Muscle of back (tissue), 13 donors: ENCODE results near the gene P2RX6. TPM values are rescaled to one million over a fixed set of nuclear protein-coding genes. Genes with fewer than 3 reads are reported as not detected.
"Not testable (repeated sequence)": the region's sequence is repeated elsewhere in the genome, so short reads cannot be mapped to it uniquely, and the experiment has no call there.

Source experiments
- DNase-seq, 3 donors: peaks; one replicate each; pipeline versions ENCODE4 v3.0.0 to v3.0.0-alpha.2; 2013
- long read RNA-seq, 9 donors: transcript quantifications; one replicate each; lab custom pipeline, GENCODE V29; 2026
- polyA plus RNA-seq, 10 donors: library from polyadenylated mRNA; unstranded; fragments of 120-200 nt; gene quantifications; one replicate each; pipeline ENCODE4 v1.2.1, GENCODE V29; 2013; ENCODE audit not compliant: insufficient read length in 10 of 10

The P2RX6 gene
- polyA plus RNA-seq: 10 to 100 TPM in 9 of 10 donors, 1 to 10 TPM in 1; 9.8 to 20.6 (median 17.5) TPM
- long read RNA-seq, donor 1, partial matches to known transcripts: 0 of 3 reads
- long read RNA-seq, donor 1, other reads (novel, unspliced or antisense): 0 of 3 reads
- long read RNA-seq, donor 2, partial matches to known transcripts: 0 of 2 reads
- long read RNA-seq, donor 2, other reads (novel, unspliced or antisense): 0 of 2 reads
- long read RNA-seq, donor 3: 0 reads
- long read RNA-seq, donor 4, partial matches to known transcripts: 0 of 1 reads
- long read RNA-seq, donor 4, other reads (novel, unspliced or antisense): 0 of 1 reads
- long read RNA-seq, donor 5, partial matches to known transcripts: 0 of 1 reads
- long read RNA-seq, donor 5, other reads (novel, unspliced or antisense): 0 of 1 reads
- long read RNA-seq, donor 6, partial matches to known transcripts: 0 of 1 reads
- long read RNA-seq, donor 6, other reads (novel, unspliced or antisense): 0 of 1 reads
- long read RNA-seq, donor 7, partial matches to known transcripts: 0 of 3 reads
- long read RNA-seq, donor 7, other reads (novel, unspliced or antisense): 0 of 3 reads
- long read RNA-seq, donor 8, partial matches to known transcripts: 0 of 1 reads
- long read RNA-seq, donor 8, other reads (novel, unspliced or antisense): 0 of 1 reads
- long read RNA-seq, donor 9: 0 reads

- DNase-seq: peak; percentile 57 to 82 (median 61)
These were observed at the start of gene P2RX6 for GRCh38 chr22:21014726-21015465. TSS of gene P2RX6 (plus strand) at chr22:21015165. CDS start at chr22:21015175, 10 bp downstream.

- no peak for DNase-seq
These were observed 48.8 kb upstream of the P2RX6 start for GRCh38 chr22:20965888-20966855.

- no peak for DNase-seq
These were observed 47.9 kb upstream of the P2RX6 start, which contains the start of gene AIFM3 for GRCh38 chr22:20966883-20967696. TSS of gene AIFM3 (plus strand) at chr22:20967255. CDS start at chr22:20967945, 690 bp downstream.

GRCh38 chr22:20967697-20968211, 47.2 kb upstream of the P2RX6 start:
- DNase-seq: no peak

GRCh38 chr22:20968281-20968977, 46.5 kb upstream of the P2RX6 start:
- no peak for DNase-seq

GRCh38 chr22:20970939-20971657, 43.9 kb upstream of the P2RX6 start:
- no peak for DNase-seq

GRCh38 chr22:20972014-20972694, 42.8 kb upstream of the P2RX6 start:
- not testable (repeated sequence) for DNase-seq

- no peak for DNase-seq
These were observed 41.9 kb upstream of the P2RX6 start for GRCh38 chr22:20972933-20973577.

- DNase-seq: no peak
These were observed 41.2 kb upstream of the P2RX6 start for GRCh38 chr22:20973634-20974286.

- DNase-seq: no peak
These were observed 40.5 kb upstream of the P2RX6 start for GRCh38 chr22:20974336-20974955.

- no peak for DNase-seq
These were observed 39.2 kb upstream of the P2RX6 start for GRCh38 chr22:20975541-20976290.

GRCh38 chr22:20976291-20976877, 38.6 kb upstream of the P2RX6 start:
- DNase-seq: no peak

- DNase-seq: no peak
These were observed 37.9 kb upstream of the P2RX6 start for GRCh38 chr22:20977019-20977418.

GRCh38 chr22:20977516-20978170, 37.3 kb upstream of the P2RX6 start:
- no peak for DNase-seq

GRCh38 chr22:20978419-20978818, 36.5 kb upstream of the P2RX6 start:
- no peak for DNase-seq
